Left ventricle myocardium superior (tissue), 1 donor: ENCODE measurements around the gene EXOSC2. TPM values are rescaled to one million over a fixed set of nuclear protein-coding genes. Genes with fewer than 3 reads are reported as not detected.

Experiments
- ATAC-seq: fragments of 200-7000 bp; cut with Tn5 transposase; one replicate; pipeline ENCODE4 v1.9.1; 2020; ENCODE audit warnings: mild to moderate bottlenecking, moderate library complexity
- DNase-seq: peaks from one replicate; pipeline ENCODE4 v3.0.0-alpha.2; 2020
- intact Hi-C: fragments of 100-400 bp; cut with micrococcal nuclease; formaldehyde crosslinking; loops from one replicate; pipeline ENCODE4 v1.11.0; 2022
- long read RNA-seq: library from polyadenylated mRNA; unstranded; transcript quantifications from one replicate; pipeline ENCODE4 v2.0.0, GENCODE V29; 2021
- total RNA-seq: library from RNA; stranded (reverse); fragmentation: NEBNext Ultra II Directional; extraction: Animal tissue kit (Norgen Biotek cat#: 25700); gene quantifications from one replicate; pipeline ENCODE4 v1.2.1, GENCODE V29; 2021
- donor health status: DM: no; HTN: yes; CAD: no; lungs with severe emphysema.

Gene EXOSC2
- total RNA-seq = 12.5 TPM
- long read RNA-seq, transcript EXOSC2-204 (9 exons, 2,040 nt) = major isoform, 7 of 8 reads
- long read RNA-seq, partial matches to known transcripts = 0 of 8 reads
- long read RNA-seq, other reads (novel, unspliced or antisense) = 0 of 8 reads

- ATAC-seq (peak; percentile 96), DNase-seq (peak; percentile 98)
- intact Hi-C loops = no loop called here
Observed at GRCh38 chr9:130693426-130694191, at the start of gene EXOSC2. TSS of gene EXOSC2 (plus strand) at chr9:130693780. CDS start at chr9:130693792, 12 bp downstream.

DNA sequence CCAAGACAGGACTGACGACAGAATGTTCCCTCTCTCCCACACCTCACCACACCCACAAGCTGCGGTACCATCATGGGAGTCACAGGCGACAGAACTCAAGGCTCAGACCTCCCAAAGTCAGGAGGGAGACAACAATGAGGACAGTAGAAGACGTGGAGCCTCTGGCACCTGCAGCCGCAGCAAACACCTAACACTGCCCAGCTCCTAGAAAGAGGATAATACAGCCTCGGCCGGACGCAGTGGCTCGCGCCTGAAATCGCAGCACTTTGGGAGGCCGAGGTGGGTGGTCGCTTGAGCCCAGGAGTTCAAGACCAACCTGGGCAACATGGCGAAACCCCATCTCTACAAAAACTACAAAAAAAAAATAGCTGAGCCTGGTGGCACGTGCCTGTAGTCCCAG lies 42.4 kb upstream of the EXOSC2 start:
- intact Hi-C loops = no loop called here
- ATAC-seq = no peak
- DNase-seq = no peak

- ATAC-seq = no peak
Observed at GRCh38 chr9:130651752-130652151, 41.8 kb upstream of the EXOSC2 start.

GRCh38 chr9:130654879-130655278 lies 38.7 kb upstream of the EXOSC2 start:
- ATAC-seq = no peak
- intact Hi-C loops = no loop called here
- no peak for DNase-seq

More at GRCh38 chr9:130651752-130652151, 41.8 kb upstream of the EXOSC2 start:
- DNase-seq = no peak
- intact Hi-C loops = no loop called here

- DNase-seq = no peak
- ATAC-seq = no peak
- intact Hi-C loops = no loop called here
Observed at GRCh38 chr9:130658893-130659698, 34.5 kb upstream of the EXOSC2 start.

DNA sequence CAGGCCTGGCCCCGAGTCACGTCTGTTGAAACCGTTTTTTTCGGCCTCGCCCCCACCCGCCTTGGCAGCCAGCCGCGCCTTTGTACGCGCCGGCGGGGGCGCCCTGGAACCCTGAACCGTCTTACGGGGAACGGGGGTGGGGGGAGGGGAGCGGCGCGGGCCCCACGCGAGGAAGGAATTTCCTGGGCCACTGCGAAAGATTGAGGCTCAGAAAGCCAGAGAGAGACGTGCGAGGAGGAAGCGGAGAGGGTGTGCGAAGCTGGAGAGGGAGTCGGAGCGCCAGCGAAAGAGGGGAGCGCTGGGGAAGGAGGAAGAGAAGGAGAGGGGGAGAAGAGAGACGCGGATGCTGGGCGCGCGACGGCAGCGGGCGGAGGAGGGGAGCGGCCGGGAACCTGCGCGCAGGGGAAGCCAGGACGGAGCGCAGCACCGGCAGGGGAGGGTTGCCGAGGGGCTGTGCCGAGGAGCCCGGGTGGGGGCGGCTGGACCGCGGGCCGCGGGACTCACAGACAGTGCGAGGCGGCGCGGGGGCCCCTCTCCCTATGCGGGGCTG lies 33.8 kb upstream of the EXOSC2 start:
- DNase-seq = no peak
- intact Hi-C loops = no loop called here
- no peak for ATAC-seq

DNA sequence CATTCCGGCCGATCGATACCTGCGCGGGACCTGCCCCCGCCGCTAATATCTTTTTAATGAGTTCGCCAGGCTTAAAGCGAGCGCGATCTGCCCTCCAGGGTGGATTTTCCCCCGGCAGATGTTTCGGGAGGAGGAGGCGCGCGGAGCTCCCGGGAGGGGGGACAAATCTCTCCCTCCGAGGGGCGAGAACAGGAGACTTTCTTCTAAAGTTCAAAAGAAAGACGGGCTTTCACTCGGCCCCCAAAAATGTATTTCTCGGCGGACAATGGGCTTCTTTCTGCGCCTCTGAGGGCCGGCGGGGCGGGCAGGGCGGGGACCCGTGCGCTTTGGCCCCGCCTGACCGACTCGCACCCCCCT lies 33.3 kb upstream of the EXOSC2 start:
- intact Hi-C loops = no loop called here
- DNase-seq (no peak), ATAC-seq (no peak)

GRCh38 chr9:130660683-130661450 lies 32.7 kb upstream of the EXOSC2 start:
- intact Hi-C loops = no loop called here
- DNase-seq (no peak), ATAC-seq (peak; percentile 11)

DNA sequence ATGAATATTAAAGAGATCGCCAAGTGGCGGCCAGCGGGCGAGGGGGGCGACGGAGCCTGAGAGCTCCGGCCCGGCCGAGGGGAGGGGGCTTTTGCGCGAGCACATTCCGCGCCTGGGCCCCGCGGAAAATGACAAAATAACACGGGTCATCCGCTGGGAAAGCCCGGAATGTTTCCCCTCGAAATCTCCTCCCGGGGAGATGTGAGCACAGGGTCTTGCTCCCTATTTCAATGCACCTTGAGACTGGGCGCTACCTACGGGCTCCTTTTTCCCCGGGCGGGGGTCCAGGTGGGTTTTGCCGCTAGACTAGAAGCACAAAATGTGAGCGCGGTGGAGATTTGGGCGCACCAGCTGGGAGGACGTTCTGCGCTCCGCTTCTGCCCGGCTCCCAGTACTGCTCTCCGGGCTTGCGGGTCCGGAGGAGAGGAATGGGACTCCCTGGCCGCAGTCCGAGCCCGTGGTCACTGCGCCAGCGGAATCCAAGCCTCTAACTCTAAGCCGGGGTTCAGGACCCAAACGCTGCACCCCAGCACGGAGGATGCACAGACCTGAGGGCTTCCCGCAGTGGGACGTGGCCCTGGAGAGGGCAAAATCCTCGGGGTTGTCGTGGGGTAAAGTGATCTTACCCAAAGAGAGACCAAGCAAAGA lies 32.0 kb upstream of the EXOSC2 start:
- no peak for DNase-seq
- intact Hi-C loops = no loop called here
- no peak for ATAC-seq

DNA sequence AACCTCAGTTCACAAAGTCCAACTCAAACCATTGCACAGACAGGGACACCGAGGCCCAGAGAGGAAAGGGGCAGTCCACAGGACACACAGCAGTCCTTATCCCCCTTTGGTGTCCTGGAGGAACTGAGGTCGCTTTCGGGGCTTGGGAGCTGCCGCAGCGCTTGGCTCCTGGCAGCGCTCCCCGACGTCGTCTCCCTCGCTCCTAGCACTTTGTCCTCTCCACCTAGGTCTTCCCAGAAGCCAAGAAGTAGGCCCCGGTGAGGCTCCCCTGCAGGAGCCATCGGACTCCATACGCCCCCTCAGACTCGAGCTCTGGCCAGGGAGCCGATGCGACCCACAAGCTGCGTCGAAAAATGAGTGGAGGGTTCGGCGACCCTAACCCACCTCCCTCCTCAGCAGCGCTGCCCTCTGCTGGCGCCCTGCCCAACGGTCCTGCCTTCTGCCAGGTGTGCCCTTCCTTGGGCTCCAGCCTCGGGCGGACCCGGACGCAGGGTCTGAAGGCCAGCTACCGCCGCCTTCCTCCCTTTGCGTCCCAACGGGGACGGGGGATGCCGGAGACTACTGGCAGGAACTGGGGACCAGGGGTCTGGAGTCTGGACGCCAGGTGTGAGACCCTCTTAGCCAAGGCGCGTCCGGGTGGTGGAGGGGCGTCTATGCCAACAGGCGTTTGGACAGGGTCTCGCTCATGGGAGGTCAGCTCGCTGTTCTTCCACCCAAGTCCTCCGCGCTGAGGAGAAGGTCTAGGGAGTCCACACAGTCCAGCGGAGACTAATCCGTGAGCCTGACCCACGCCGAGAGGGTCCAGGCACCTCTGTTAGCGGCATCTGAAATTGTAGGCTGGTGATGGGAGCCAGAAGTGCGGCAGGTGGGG lies 31.2 kb upstream of the EXOSC2 start:
- intact Hi-C loops = no loop called here
- no peak for ATAC-seq
- DNase-seq = no peak

DNA sequence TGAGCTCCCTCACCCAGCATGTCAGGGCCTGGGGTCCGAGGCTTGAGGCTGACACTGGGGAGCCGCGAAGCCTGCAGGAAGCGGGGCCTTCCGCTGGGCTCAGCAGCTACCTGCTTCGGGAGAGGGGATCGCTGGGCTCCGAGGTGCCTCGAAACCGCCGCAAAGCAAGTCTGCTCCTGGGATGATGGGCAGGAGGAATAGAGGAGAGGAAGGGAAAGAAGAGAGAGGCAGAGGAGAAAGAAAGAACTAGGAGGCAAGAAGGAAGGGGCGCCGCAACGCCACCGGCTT lies 30.7 kb upstream of the EXOSC2 start:
- DNase-seq = no peak
- intact Hi-C loops = no loop called here

GRCh38 chr9:130663258-130663976 lies 30.2 kb upstream of the EXOSC2 start:
- DNase-seq = no peak
- intact Hi-C loops = no loop called here
- peak; percentile 25 for ATAC-seq

More for the DNA sequence above, 30.7 kb upstream of the EXOSC2 start:
- no peak for ATAC-seq

GRCh38 chr9:130663977-130664250 lies 29.7 kb upstream of the EXOSC2 start:
- ATAC-seq = no peak
- no peak for DNase-seq
- intact Hi-C loops = no loop called here

DNA sequence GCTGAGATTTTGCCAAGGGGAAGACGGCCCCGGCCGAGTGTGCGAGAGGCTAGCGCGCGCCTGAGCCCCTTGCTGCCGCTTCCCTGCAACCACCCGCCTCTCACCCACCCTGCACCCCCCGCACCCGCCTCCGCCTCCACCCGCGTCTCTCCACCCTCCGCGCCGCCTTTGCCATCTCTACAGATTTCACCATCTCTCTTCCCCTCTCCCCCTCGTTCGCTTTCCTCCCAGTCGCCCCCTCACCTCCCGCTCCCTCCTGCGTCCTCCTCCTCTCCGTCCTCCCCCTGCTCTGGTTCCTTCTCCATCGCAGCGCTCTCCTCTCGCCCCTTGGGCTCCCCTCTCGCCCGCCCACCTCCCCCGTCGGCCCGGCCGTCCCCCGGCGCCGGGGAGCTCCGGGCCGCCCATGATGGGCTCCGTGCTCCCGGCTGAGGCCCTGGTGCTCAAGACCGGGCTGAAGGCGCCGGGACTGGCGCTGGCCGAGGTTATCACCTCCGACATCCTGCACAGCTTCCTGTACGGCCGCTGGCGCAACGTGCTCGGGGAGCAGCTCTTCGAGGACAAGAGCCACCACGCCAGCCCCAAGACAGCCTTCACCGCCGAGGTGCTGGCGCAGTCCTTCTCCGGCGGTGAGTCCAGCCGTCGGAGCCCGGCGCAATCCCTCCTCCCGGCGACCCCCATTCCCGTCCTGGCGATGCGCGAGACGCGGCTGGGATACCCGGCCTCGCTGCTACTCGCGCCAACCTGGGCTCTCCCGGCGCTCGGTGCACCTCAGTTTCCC lies 29.1 kb upstream of the EXOSC2 start, which contains the start of gene PRDM12:
Gene PRDM12, plus strand, starts transcription at position 344 of the 778 bp plus-strand sequence. Its CDS starts 60 bp downstream, at position 404.
- ATAC-seq (no peak), DNase-seq (no peak)
- intact Hi-C loops = no loop called here

- DNase-seq = no peak
- ATAC-seq = no peak
- intact Hi-C loops = no loop called here
Observed at GRCh38 chr9:130665029-130665430, 28.6 kb upstream of the EXOSC2 start.

DNA sequence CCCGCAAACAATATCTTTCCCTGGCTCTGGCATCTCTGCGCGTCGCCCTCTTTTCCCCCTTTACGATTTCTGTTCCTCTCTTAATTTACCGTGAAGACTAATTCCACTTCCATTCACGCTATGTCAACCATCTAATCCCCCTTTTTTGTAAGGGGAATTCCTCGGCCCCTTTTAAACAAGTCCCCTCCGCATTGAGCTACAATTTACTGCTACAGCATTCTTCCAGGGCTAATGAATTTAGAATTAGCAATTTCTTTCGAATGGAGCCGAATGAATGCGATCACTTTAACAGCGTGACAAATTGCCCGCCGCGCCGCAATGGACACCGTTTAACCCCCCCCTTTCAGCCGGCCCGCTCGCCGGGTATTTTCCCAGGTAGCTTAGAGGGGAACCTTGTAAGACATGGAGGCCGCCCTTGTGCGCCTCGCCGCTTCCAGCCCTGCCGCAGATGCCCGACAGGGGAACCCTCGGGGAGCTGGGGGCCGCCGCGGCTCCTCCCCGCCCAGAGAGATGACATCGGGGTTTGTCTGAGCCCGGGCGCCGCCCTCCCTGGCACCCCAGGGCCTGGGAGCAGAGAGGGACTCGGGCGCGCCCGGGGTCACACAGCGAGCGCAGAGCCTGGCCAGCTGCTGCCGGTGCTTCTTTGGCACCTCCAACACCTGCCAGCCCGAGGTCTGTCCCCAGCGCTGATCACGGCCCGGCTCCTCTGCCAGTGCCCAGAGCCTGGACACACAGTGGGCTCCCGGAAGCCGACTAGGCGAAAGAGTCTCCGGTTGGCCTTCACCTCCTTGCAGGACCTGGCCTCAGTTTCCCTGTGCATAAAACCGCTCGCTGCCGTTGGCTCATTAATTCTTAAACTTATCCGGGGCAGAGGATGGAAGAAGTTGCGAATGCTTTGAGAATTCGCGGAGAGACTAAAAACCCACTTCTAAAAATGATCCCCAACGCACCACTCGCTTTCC lies 27.9 kb upstream of the EXOSC2 start:
- ATAC-seq (no peak), DNase-seq (no peak)
- intact Hi-C loops = no loop called here
